OCI-LY3 (cell line): ENCODE results near the gene MBD4.

Experiments
- EZH2phosphoT487 ChIP-seq: fragments of 200-600 bp; shearing (Covaris generic); IDR thresholded peaks from 2 replicates; pipeline ENCODE4 v1.6.1; 2018; ENCODE audit warnings: antibody characterized with exemption, mixed run types, low read depth
- TF ChIP-seq, protein P1 (sequence below): fragments of 200-600, 300-600 bp; sonication (generic); IDR thresholded peaks from 2 replicates; pipeline ENCODE4 v1.5.1; 2014; ENCODE audit warnings: antibody characterized with exemption, low read length, low read depth

DNA sequence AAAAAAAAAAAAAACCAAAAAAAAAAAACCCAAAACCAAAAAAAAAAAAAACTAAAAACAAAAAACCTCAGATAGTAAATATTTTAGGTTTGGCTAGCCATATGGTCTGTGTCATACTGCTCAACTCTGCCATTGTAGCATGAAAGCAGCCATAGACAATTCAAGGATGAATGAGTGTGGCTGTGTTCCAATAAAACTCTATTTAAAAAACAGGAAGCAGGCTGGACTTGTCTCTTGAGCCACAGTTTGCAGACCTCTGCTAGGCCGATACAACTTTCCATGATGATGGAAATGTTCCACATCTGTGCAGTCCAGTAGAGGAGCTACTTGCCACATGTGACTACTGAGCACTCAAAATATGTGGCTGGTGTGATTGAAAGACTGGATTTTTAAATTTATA lies 22.4 kb downstream of the MBD4 start:
- TF ChIP-seq, protein P1, sequence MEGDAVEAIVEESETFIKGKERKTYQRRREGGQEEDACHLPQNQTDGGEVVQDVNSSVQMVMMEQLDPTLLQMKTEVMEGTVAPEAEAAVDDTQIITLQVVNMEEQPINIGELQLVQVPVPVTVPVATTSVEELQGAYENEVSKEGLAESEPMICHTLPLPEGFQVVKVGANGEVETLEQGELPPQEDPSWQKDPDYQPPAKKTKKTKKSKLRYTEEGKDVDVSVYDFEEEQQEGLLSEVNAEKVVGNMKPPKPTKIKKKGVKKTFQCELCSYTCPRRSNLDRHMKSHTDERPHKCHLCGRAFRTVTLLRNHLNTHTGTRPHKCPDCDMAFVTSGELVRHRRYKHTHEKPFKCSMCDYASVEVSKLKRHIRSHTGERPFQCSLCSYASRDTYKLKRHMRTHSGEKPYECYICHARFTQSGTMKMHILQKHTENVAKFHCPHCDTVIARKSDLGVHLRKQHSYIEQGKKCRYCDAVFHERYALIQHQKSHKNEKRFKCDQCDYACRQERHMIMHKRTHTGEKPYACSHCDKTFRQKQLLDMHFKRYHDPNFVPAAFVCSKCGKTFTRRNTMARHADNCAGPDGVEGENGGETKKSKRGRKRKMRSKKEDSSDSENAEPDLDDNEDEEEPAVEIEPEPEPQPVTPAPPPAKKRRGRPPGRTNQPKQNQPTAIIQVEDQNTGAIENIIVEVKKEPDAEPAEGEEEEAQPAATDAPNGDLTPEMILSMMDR: no peak
- TF ChIP-seq EZH2phosphoT487: no peak
